IMR-90 (cell line): ENCODE results near the gene GRID1. TPM values are rescaled to one million over a fixed set of nuclear protein-coding genes. Genes with fewer than 3 reads are reported as not detected.

ENCODE experiments used
- ATAC-seq: fragments of 200-7000 bp; cut with Tn5 transposase; 2 replicates; pipeline ENCODE4 v1.9.1; 2020; ENCODE audit warnings: low read depth, mild to moderate bottlenecking, moderate library complexity
- BruUV-seq: library from RNA; stranded (reverse); fragments of 400-500 nt; replicated peaks from 2 replicates; lab custom pipeline; 2021; lab: Mats Ljungman, UMichigan
- CTCF ChIA-PET: fragments of 300-600 bp; formaldehyde crosslinking; extraction: SDS; loops from one replicate; lab custom pipeline; 2021; ENCODE audit warnings: antibody characterized with exemption; lab: Yijun Ruan, JAX
- POLR2A ChIA-PET: fragments of 300-600 bp; sonication (Branson Sonifier 250); formaldehyde crosslinking; loops from one replicate; lab custom pipeline; 2022; ENCODE audit warnings: antibody characterized with exemption; ENCODE audit not compliant: unreplicated experiment; lab: Charles Lee
- DNase-seq: peaks from one replicate; pipeline ENCODE4 v3.0.0; 2013
- H2AFZ ChIP-seq: replicated peaks from 2 replicates; pipeline ENCODE3; 2013; ENCODE audit warnings: low read length, mild to moderate bottlenecking; ENCODE audit not compliant: poor library complexity
- H2AK5ac ChIP-seq: 2 replicates; pipeline ENCODE4 v1.6.1; 2013; ENCODE audit warnings: low read depth, low read length, inconsistent platforms
- H2AK9ac ChIP-seq: replicated peaks from 2 replicates; pipeline ENCODE3; 2013; ENCODE audit warnings: mild to moderate bottlenecking, low read depth, low read length, moderate library complexity; ENCODE audit not compliant: poor library complexity
- H2BK120ac ChIP-seq: 2 replicates; pipeline ENCODE4 v1.6.1; 2013; ENCODE audit warnings: low read depth, low read length, inconsistent platforms
- H2BK15ac ChIP-seq: 3 replicates; pipeline ENCODE4 v1.6.1; 2013; ENCODE audit warnings: low read depth, low read length, inconsistent platforms
- H2BK20ac ChIP-seq: 2 replicates; pipeline ENCODE4 v1.6.1; 2013; ENCODE audit warnings: low read depth, mild to moderate bottlenecking, inconsistent platforms, low read length, moderate library complexity
- H2BK5ac ChIP-seq: 2 replicates; pipeline ENCODE4 v1.6.1; 2013; ENCODE audit warnings: mild to moderate bottlenecking, low read depth, low read length, inconsistent platforms; ENCODE audit not compliant: poor library complexity, severe bottlenecking
- H3K14ac ChIP-seq: replicated peaks from 2 replicates; pipeline ENCODE4 v1.6.1; 2013; ENCODE audit warnings: low read depth, low read length, inconsistent platforms
- H3K18ac ChIP-seq: 2 replicates; pipeline ENCODE4 v1.6.1; 2013; ENCODE audit warnings: low read depth, low read length, control low read depth
- H3K23ac ChIP-seq: 2 replicates; pipeline ENCODE4 v1.6.1; 2013; ENCODE audit warnings: low read depth, low read length, inconsistent platforms
- H3K27ac ChIP-seq: 2 replicates; pipeline ENCODE4 v1.5.1; 2013; ENCODE audit warnings: mild to moderate bottlenecking, control low read depth, low read length; ENCODE audit not compliant: insufficient read depth
- H3K27me3 ChIP-seq: 2 replicates; pipeline ENCODE4 v1.6.1; 2013; ENCODE audit warnings: low read length; ENCODE audit not compliant: control insufficient read depth, insufficient read depth
- H3K36me3 ChIP-seq: 2 replicates; pipeline ENCODE4 v1.6.1; 2013; ENCODE audit warnings: low read length, mixed read lengths; ENCODE audit not compliant: control insufficient read depth, insufficient read depth
- H3K4ac ChIP-seq: 2 replicates; pipeline ENCODE4 v1.6.1; 2013; ENCODE audit warnings: low read depth, low read length, inconsistent platforms
- H3K4me1 ChIP-seq: 2 replicates; pipeline ENCODE4 v1.6.1; 2013; ENCODE audit warnings: low read length, mixed read lengths; ENCODE audit not compliant: control insufficient read depth, insufficient read depth
- H3K4me2 ChIP-seq: 2 replicates; pipeline ENCODE4 v1.6.1; 2013; ENCODE audit warnings: low read depth, mild to moderate bottlenecking, control low read depth, low read length, moderate library complexity
- H3K4me3 ChIP-seq: 2 replicates; pipeline ENCODE4 v1.5.1; 2013; ENCODE audit warnings: low read depth, mild to moderate bottlenecking, control low read depth, low read length, moderate library complexity; ENCODE audit not compliant: insufficient read depth
- H3K56ac ChIP-seq: 2 replicates; pipeline ENCODE4 v1.6.1; 2013; ENCODE audit warnings: low read length, inconsistent platforms; ENCODE audit not compliant: insufficient read depth; ENCODE audit errors: extremely low read depth
- H3K79me1 ChIP-seq, 2 experiments: 2 replicates each; pipeline ENCODE4 v1.6.1; 2013; ENCODE audit warnings: low read length in 2 of 2, inconsistent platforms in 1 of 2, low read depth in 1 of 2
- H3K9ac ChIP-seq: 2 replicates; pipeline ENCODE4 v1.6.1; 2013; ENCODE audit warnings: low read depth, low read length, control low read depth
- H3K9me1 ChIP-seq: 2 replicates; pipeline ENCODE4 v1.6.1; 2013; ENCODE audit warnings: low read length, inconsistent platforms; ENCODE audit not compliant: insufficient read depth
- H3K9me3 ChIP-seq: 2 replicates; pipeline ENCODE4 v1.6.1; 2013; ENCODE audit warnings: low read length; ENCODE audit not compliant: control insufficient read depth, insufficient read depth
- H4K20me1 ChIP-seq: 2 replicates; pipeline ENCODE4 v1.6.1; 2013; ENCODE audit warnings: low read length, inconsistent platforms; ENCODE audit not compliant: insufficient read depth
- H4K5ac ChIP-seq: 2 replicates; pipeline ENCODE4 v1.6.1; 2013; ENCODE audit warnings: mild to moderate bottlenecking, low read depth, low read length, control low read depth
- H4K8ac ChIP-seq, 2 experiments: 2 replicates each; pipeline ENCODE4 v1.6.1; 2013; ENCODE audit warnings: low read depth in 2 of 2, low read length in 2 of 2, control low read depth in 1 of 2, inconsistent platforms in 1 of 2
- H4K91ac ChIP-seq: 2 replicates; pipeline ENCODE4 v1.6.1; 2013; ENCODE audit warnings: low read depth, low read length, inconsistent platforms; ENCODE audit not compliant: insufficient read depth
- BHLHE40 ChIP-seq: fragments of 150-350 bp; IDR thresholded peaks from 2 replicates; pipeline ENCODE4 v1.6.1; 2016; ENCODE audit warnings: mild to moderate bottlenecking, low read depth, low read length
- CEBPB ChIP-seq: IDR thresholded peaks from 2 replicates; pipeline ENCODE4 v1.6.1; 2012; ENCODE audit warnings: low read depth, low read length, improper control_type of control experiment
- CHD1 ChIP-seq: IDR thresholded peaks from 2 replicates; pipeline ENCODE4 v1.6.1; 2012; ENCODE audit warnings: low read depth, low read length, improper control_type of control experiment
- FOS ChIP-seq: fragments of 150-350 bp; IDR thresholded peaks from 2 replicates; pipeline ENCODE4 v1.6.1; 2016; ENCODE audit warnings: low read depth, low read length
- MAFK ChIP-seq: IDR thresholded peaks from 2 replicates; pipeline ENCODE4 v1.6.1; 2012; ENCODE audit warnings: low read depth, low read length, improper control_type of control experiment
- MAZ ChIP-seq: IDR thresholded peaks from 2 replicates; pipeline ENCODE4 v1.6.1; 2012; ENCODE audit warnings: low read depth, mild to moderate bottlenecking, low read length, improper control_type of control experiment, moderate library complexity, borderline replicate concordance
- MXI1 ChIP-seq: IDR thresholded peaks from 2 replicates; pipeline ENCODE4 v1.6.1; 2012; ENCODE audit warnings: low read depth, mild to moderate bottlenecking, low read length, moderate library complexity, borderline replicate concordance
- POLR2A ChIP-seq: IDR thresholded peaks from 2 replicates; pipeline ENCODE4 v1.6.1; 2012; ENCODE audit warnings: mild to moderate bottlenecking, low read depth, low read length
- RAD21 ChIP-seq: IDR thresholded peaks from 2 replicates; pipeline ENCODE4 v1.6.1; 2012; ENCODE audit warnings: low read length, improper control_type of control experiment
- RCOR1 ChIP-seq: IDR thresholded peaks from 2 replicates; pipeline ENCODE4 v1.6.1; 2012; ENCODE audit warnings: mild to moderate bottlenecking, low read length, improper control_type of control experiment; ENCODE audit not compliant: insufficient replicate concordance
- RFX5 ChIP-seq: IDR thresholded peaks from 2 replicates; pipeline ENCODE4 v1.8.0; 2012; ENCODE audit warnings: low read depth, mild to moderate bottlenecking, low read length, moderate library complexity
- SMC3 ChIP-seq: fragments of 150-350 bp; IDR thresholded peaks from 2 replicates; pipeline ENCODE4 v1.6.1; 2016; ENCODE audit warnings: low read depth, mild to moderate bottlenecking, antibody characterized with exemption, low read length, moderate library complexity
- WGBS, 2 experiments: methylation state at CpG; one replicate each; pipeline versions ENCODE4 v1.1.5 to v1.1.7; 2013; ENCODE audit warnings: missing lambda C conversion rate in 2 of 2; ENCODE audit not compliant: insufficient read length in 1 of 2; ENCODE audit errors: extremely low coverage in 2 of 2; 5-methylcytosine and 5-hydroxymethylcytosine counted together
- dilution Hi-C: fragments of 300-500 bp; cut with HindIII; formaldehyde crosslinking; loops from one replicate; pipeline ENCODE4 v1.14.3; 2018; ENCODE audit warnings: low sequenced_read_pairs; ENCODE audit not compliant: unreplicated experiment
- in situ Hi-C: fragments of 300-500 bp; cut with MboI; formaldehyde crosslinking; loops from 3 replicates; pipeline ENCODE4 v1.14.3; 2019; ENCODE audit warnings: low sequenced_read_pairs, inconsistent platforms, mixed read lengths
- intact Hi-C: fragments of 100-400 bp; cut with micrococcal nuclease; formaldehyde crosslinking; loops from 2 replicates; pipeline ENCODE4 v1.10.0; 2022
- polyA plus RNA-seq, 3 experiments: library from polyadenylated mRNA; depleted of rRNA; stranded (reverse); fragments of >200 nt; gene quantifications; 2 replicates each; pipeline ENCODE4 v1.2.3, GENCODE V29; 2012; ENCODE audit warnings: low replicate concordance in 1 of 3
- total RNA-seq: library from RNA; depleted of rRNA; stranded (reverse); fragments of >200 nt; gene quantifications from 2 replicates; pipeline ENCODE4 v1.2.3, GENCODE V29; 2012
- TF ChIP-seq, protein P1 (sequence below): fragments of 150-350 bp; IDR thresholded peaks from 2 replicates; pipeline ENCODE4 v1.6.1; 2016; ENCODE audit warnings: low read depth, mild to moderate bottlenecking, low read length, moderate library complexity, borderline replicate concordance
- TF ChIP-seq, protein P2 (sequence below): conservative IDR thresholded peaks from 2 replicates; pipeline ENCODE4 v1.5.1; 2012; ENCODE audit warnings: mild to moderate bottlenecking, low read depth, low read length, improper control_type of control experiment
- TF ChIP-seq, protein P3 (sequence below): fragments of 150-350 bp; IDR thresholded peaks from 2 replicates; pipeline ENCODE4 v1.6.1; 2017; ENCODE audit warnings: mild to moderate bottlenecking, antibody characterized with exemption, low read length, low read depth

GRID1 gene
- total and polyA plus RNA-seq, 2 of the 4 experiments (the other 2 are of a cell fraction): not detected

DNA sequence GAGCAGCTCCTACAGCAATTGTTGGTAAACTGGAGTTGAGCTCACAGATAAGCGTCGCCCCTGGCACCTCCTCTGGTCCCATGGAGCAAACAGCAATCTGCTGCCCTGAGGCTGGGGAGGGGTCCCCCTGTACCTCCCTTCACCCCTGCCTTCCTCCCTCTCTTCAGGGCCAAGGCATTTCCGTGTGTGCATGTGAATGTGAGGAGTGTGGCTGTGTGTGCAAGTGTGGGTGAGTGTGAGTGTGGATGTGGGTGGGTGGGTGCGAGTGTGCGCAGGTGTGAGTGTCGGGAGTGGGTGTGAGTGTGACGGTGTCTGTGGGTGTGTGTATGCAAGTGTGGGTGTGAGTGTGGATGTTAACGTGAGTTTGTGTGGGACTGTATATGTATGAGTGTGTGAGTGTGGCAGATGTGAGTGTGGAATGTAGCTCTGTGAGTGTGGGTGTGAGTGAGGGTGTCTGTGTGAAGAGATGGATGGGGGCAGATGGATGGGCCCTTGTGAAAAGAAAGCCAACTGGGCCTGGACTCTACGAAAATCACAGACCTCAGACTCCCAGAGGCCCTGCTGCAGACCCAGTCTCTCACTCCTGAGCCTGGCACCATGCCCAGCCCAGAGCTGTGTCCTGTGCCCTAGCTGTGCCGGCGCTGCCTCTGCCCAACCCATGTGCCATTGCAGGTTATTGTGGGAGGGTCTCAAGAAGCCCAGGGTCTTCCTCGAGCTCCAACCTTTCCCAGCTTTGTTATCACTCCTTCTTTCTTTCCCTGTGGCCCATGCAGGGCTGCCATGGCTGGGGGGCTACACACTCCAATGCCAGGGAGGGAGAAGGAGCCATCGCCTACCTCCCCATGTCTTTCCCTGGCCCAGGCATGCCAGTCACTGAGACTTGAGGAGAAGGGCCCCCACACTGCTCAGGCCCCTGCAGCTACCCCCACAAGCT, 73.9 kb downstream of the GRID1 start:
- 45% methylated on average over 4 of the region's 13 CpGs; no CpG with 5 or more reads in 1 of the 2 experiments for WGBS, 2 experiments
- DNase-seq: no peak
- CTCF ChIA-PET: no interaction called here
- TF ChIP-seq FOS: no peak
- TF ChIP-seq MAFK: no peak
- TF ChIP-seq, protein P1, sequence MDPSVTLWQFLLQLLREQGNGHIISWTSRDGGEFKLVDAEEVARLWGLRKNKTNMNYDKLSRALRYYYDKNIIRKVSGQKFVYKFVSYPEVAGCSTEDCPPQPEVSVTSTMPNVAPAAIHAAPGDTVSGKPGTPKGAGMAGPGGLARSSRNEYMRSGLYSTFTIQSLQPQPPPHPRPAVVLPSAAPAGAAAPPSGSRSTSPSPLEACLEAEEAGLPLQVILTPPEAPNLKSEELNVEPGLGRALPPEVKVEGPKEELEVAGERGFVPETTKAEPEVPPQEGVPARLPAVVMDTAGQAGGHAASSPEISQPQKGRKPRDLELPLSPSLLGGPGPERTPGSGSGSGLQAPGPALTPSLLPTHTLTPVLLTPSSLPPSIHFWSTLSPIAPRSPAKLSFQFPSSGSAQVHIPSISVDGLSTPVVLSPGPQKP: no peak
- no peak for TF ChIP-seq RCOR1
- TF ChIP-seq, protein P2, sequence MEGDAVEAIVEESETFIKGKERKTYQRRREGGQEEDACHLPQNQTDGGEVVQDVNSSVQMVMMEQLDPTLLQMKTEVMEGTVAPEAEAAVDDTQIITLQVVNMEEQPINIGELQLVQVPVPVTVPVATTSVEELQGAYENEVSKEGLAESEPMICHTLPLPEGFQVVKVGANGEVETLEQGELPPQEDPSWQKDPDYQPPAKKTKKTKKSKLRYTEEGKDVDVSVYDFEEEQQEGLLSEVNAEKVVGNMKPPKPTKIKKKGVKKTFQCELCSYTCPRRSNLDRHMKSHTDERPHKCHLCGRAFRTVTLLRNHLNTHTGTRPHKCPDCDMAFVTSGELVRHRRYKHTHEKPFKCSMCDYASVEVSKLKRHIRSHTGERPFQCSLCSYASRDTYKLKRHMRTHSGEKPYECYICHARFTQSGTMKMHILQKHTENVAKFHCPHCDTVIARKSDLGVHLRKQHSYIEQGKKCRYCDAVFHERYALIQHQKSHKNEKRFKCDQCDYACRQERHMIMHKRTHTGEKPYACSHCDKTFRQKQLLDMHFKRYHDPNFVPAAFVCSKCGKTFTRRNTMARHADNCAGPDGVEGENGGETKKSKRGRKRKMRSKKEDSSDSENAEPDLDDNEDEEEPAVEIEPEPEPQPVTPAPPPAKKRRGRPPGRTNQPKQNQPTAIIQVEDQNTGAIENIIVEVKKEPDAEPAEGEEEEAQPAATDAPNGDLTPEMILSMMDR: no peak
- TF ChIP-seq RFX5: no peak
- TF ChIP-seq CEBPB: no peak
- TF ChIP-seq POLR2A: no peak
- TF ChIP-seq RAD21: no peak
- TF ChIP-seq SMC3: no peak
- no peak for TF ChIP-seq MAZ
- TF ChIP-seq, protein P3, sequence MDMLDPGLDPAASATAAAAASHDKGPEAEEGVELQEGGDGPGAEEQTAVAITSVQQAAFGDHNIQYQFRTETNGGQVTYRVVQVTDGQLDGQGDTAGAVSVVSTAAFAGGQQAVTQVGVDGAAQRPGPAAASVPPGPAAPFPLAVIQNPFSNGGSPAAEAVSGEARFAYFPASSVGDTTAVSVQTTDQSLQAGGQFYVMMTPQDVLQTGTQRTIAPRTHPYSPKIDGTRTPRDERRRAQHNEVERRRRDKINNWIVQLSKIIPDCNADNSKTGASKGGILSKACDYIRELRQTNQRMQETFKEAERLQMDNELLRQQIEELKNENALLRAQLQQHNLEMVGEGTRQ: no peak
- TF ChIP-seq MXI1: no peak
- TF ChIP-seq BHLHE40: no peak
- TF ChIP-seq CHD1: no peak

More for the DNA sequence above, 73.9 kb downstream of the GRID1 start:
- Histone ChIP-seq H3K79me1 (no peaks in the 10 kb centered on the region), H3K18ac (no peak overlapping the region), H4K91ac (no peak overlapping the region), H3K27ac (no peak overlapping the region), H3K23ac (no peak overlapping the region), H2BK5ac (peak overlapping the region; percentile 24), H4K5ac (no peak overlapping the region), H3K4me2 (no peak overlapping the region), H3K14ac (no peak overlapping the region), H2AK9ac (no peak overlapping the region), H3K4ac (no peak overlapping the region), H3K9me3 (no peaks in the 10 kb centered on the region), H3K36me3 (no peaks in the 10 kb centered on the region), H3K9me1 (no peaks in the 10 kb centered on the region), H2BK15ac (no peak overlapping the region), H3K56ac (no peak overlapping the region), H2AFZ (peak overlapping the region; percentile 23), H2BK120ac (no peak overlapping the region), H4K20me1 (no peaks in the 10 kb centered on the region), H2AK5ac (no peak overlapping the region), H3K4me3 (no peak overlapping the region), H4K8ac (no peak overlapping the region), H3K9ac (no peak overlapping the region), H3K4me1 (no peaks in the 10 kb centered on the region), H3K27me3 (no peaks in the 10 kb centered on the region), H2BK20ac (no peak overlapping the region)
- dilution Hi-C loops (no loop called here), intact Hi-C loops (no loop called here), in situ Hi-C loops (no loop called here)
- BruUV-seq: no TSS peak
- ATAC-seq: no peak
- POLR2A ChIA-PET: no interaction called here
